ENCODE results near the gene ELL2. TPM values are rescaled to one million over a fixed set of nuclear protein-coding genes. Genes with fewer than 3 reads are reported as not detected.
A peak's percentile ranks its signal among the peaks of the same experiment; 100 is the strongest.

ELL2 gene
- total and polyA plus RNA-seq, 4 donors: 12.3 to 79.6 (median 49.0) TPM

DNA sequence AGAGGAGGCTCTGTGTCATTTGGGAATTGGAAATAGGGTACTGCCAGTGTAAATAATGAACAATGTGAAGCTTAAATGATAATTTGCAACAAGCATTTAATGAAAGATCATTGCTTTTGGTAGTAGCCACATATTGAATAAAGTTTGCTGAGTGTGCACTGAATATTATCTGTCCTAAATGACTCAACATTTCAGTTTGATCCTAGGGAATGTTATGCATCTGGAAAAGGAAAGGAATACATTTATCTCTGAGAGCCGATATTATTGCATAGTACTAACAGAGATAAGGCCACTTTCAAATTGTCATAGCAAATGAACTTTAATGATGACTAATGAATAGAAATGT is 8.7 kb upstream of the ELL2 start:
- Histone ChIP-seq H3K27ac (ENCODE audit: low read depth in 1 of 2, low read length in 1 of 2) (no peak overlapping the region), H3K9ac (ENCODE audit: insufficient read depth in 1 of 2, low read length in 2 of 2) (no peak overlapping the region), H3K9me3 (ENCODE audit: control insufficient read depth in 4 of 4, insufficient read depth in 3 of 4, low read length in 3 of 4) (peaks cover 0 to 4% (median under 1%) of the 10 kb centered on the region in 4 donors), H3K36me3 (ENCODE audit: control insufficient read depth in 4 of 4, insufficient read depth in 4 of 4, low read length in 4 of 4) (no peaks in the 10 kb centered on the region), H3K4me1 (ENCODE audit: control insufficient read depth in 5 of 5, insufficient read depth in 5 of 5, low read length in 5 of 5) (peaks cover 0 to 15% (median 0%) of the 10 kb centered on the region in 5 donors), H3K4me3 (no peak overlapping the region), H3K27me3 (ENCODE audit: control insufficient read depth in 3 of 3, insufficient read depth in 3 of 3, low read length in 2 of 3) (no peaks in the 10 kb centered on the region)
- WGBS, 2 donors: 72 to 79% methylated on average over 1 of the region's 1 CpG
- no peak for ATAC-seq (ENCODE audit: insufficient read depth, low FRiP score)
- TF ChIP-seq, protein P1, sequence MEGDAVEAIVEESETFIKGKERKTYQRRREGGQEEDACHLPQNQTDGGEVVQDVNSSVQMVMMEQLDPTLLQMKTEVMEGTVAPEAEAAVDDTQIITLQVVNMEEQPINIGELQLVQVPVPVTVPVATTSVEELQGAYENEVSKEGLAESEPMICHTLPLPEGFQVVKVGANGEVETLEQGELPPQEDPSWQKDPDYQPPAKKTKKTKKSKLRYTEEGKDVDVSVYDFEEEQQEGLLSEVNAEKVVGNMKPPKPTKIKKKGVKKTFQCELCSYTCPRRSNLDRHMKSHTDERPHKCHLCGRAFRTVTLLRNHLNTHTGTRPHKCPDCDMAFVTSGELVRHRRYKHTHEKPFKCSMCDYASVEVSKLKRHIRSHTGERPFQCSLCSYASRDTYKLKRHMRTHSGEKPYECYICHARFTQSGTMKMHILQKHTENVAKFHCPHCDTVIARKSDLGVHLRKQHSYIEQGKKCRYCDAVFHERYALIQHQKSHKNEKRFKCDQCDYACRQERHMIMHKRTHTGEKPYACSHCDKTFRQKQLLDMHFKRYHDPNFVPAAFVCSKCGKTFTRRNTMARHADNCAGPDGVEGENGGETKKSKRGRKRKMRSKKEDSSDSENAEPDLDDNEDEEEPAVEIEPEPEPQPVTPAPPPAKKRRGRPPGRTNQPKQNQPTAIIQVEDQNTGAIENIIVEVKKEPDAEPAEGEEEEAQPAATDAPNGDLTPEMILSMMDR (IDR thresholded peaks at IDR 0.05; ENCODE audit: control extremely low read depth, extremely low read depth): no peak
- no peak for DNase-seq

DNA sequence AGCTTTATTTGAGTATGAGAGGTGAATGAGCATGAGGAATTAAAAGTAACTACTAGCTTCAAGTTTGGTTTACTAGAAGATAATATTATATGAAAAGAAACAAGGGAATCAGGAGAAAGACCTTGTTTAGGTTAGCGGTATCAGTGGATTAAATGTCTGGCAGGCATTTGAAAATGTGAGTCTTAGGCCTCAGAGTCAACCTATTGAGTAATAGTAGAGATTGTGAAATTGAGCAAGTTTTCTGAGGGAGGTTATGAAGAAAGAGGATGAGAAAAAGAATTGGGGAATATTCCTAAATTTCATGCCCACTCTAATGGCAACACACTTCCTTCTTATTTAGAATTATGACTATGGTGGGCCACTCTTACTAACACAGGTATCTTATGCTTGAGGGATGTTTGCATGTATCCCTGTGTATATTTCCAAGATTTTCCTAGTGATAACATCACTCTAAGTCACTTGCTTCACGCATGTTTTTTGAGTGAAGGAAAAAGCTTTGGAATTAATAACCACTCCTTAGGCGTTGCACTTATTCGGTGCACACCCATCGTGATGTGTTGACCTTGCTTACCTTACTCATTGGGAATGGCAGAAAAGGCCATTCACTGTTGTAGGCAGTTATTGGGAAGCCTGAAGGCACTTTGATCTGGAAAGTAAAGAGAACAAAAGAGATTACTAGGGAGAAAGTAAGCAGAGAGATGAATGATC is 8.2 kb upstream of the ELL2 start:
- Histone ChIP-seq H3K9ac (ENCODE audit: insufficient read depth in 1 of 2, low read length in 2 of 2) (no peak overlapping the region), H3K9me3 (ENCODE audit: control insufficient read depth in 4 of 4, insufficient read depth in 3 of 4, low read length in 3 of 4) (peaks cover 0 to 4% (median under 1%) of the 10 kb centered on the region in 4 donors), H3K36me3 (ENCODE audit: control insufficient read depth in 4 of 4, insufficient read depth in 4 of 4, low read length in 4 of 4) (no peaks in the 10 kb centered on the region), H3K27ac (ENCODE audit: low read depth in 1 of 2, low read length in 1 of 2) (no peak overlapping the region), H3K4me1 (ENCODE audit: control insufficient read depth in 5 of 5, insufficient read depth in 5 of 5, low read length in 5 of 5) (peaks cover 0 to 11% (median 0%) of the 10 kb centered on the region in 5 donors), H3K4me3 (no peak overlapping the region), H3K27me3 (ENCODE audit: control insufficient read depth in 3 of 3, insufficient read depth in 3 of 3, low read length in 2 of 3) (no peaks in the 10 kb centered on the region)
- TF ChIP-seq, protein P1 (IDR thresholded peaks at IDR 0.05; ENCODE audit: control extremely low read depth, extremely low read depth): no peak
- ATAC-seq (ENCODE audit: insufficient read depth, low FRiP score) (no peak), DNase-seq (peak in 1 of 3 donors; percentile 29)
- WGBS, 2 donors: 85 to 87% methylated on average over 5 of the region's 5 CpGs

- Histone ChIP-seq H3K27ac (ENCODE audit: low read depth in 1 of 2, low read length in 1 of 2) (no peak overlapping the region), H3K9ac (ENCODE audit: insufficient read depth in 1 of 2, low read length in 2 of 2) (no peak overlapping the region), H3K36me3 (ENCODE audit: control insufficient read depth in 4 of 4, insufficient read depth in 4 of 4, low read length in 4 of 4) (no peaks in the 10 kb centered on the region), H3K4me1 (ENCODE audit: control insufficient read depth in 5 of 5, insufficient read depth in 5 of 5, low read length in 5 of 5) (peaks cover 0 to 3% (median 0%) of the 10 kb centered on the region in 5 donors), H3K4me3 (no peak overlapping the region), H3K27me3 (ENCODE audit: control insufficient read depth in 3 of 3, insufficient read depth in 3 of 3, low read length in 2 of 3) (no peaks in the 10 kb centered on the region), H3K9me3 (ENCODE audit: control insufficient read depth in 4 of 4, insufficient read depth in 3 of 4, low read length in 3 of 4) (peaks cover 0 to 4% (median under 1%) of the 10 kb centered on the region in 4 donors)
- 94% methylated on average over 5 of the region's 5 CpGs for WGBS, 2 donors
- TF ChIP-seq, protein P1 (IDR thresholded peaks at IDR 0.05; ENCODE audit: control extremely low read depth, extremely low read depth): no peak
- ATAC-seq (ENCODE audit: insufficient read depth, low FRiP score) (no peak), DNase-seq (no peak)
Measured at GRCh38 chr5:95969055-95969454, 7.4 kb upstream of the ELL2 start.
